ENCODE results near the gene SUPT5H.

SUPT5H gene

GRCh38 chr19:39426170-39426569 lies 19.2 kb upstream of the SUPT5H start:
- no peak overlapping the region for H3K4me3 Mint-ChIP-seq
- H3K27ac Mint-ChIP-seq: no peak overlapping the region

DNA sequence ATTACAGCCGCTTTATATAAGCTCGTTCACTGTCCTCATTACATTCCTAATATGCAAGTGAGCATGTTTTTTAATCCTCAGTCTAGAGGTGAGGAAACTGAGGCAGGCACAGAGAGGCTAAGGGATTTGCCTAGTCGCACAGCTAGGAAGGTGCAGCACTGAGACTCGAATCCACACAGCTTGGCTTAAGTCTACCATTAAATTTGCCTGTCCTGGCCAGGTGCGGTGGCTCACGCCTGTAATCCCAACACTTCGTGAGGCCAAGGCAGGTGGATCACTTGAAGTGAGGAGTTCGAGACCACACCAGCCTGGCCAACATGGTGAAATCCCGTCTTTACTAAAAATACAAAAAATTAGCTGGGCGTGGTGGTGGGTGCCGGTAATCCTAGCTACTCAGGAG lies 17.7 kb upstream of the SUPT5H start:
- no peaks in the 10 kb centered on the region for H3K9me3 Mint-ChIP-seq
- H3K27me3 Mint-ChIP-seq: no peaks in the 10 kb centered on the region
- H3K4me1 Mint-ChIP-seq: peaks cover 5 to 11% of the 10 kb centered on the region in 2 donors
- H3K4me3 Mint-ChIP-seq: no peak overlapping the region
- H3K36me3 Mint-ChIP-seq: peaks cover 25 to 39% of the 10 kb centered on the region in 2 donors
- no peak for ATAC-seq (replicated peaks)
- H3K27ac Mint-ChIP-seq: no peak overlapping the region
- DNase-seq: no peak

More at GRCh38 chr19:39426170-39426569, 19.2 kb upstream of the SUPT5H start:
- H3K27me3 Mint-ChIP-seq: no peaks in the 10 kb centered on the region
- no peaks in the 10 kb centered on the region for H3K9me3 Mint-ChIP-seq
- H3K36me3 Mint-ChIP-seq: peaks cover 29 to 40% of the 10 kb centered on the region in 2 donors
- ATAC-seq (replicated peaks): no peak
- DNase-seq: no peak
- H3K4me1 Mint-ChIP-seq: peaks cover 4% of the 10 kb centered on the region in 2 donors

DNA sequence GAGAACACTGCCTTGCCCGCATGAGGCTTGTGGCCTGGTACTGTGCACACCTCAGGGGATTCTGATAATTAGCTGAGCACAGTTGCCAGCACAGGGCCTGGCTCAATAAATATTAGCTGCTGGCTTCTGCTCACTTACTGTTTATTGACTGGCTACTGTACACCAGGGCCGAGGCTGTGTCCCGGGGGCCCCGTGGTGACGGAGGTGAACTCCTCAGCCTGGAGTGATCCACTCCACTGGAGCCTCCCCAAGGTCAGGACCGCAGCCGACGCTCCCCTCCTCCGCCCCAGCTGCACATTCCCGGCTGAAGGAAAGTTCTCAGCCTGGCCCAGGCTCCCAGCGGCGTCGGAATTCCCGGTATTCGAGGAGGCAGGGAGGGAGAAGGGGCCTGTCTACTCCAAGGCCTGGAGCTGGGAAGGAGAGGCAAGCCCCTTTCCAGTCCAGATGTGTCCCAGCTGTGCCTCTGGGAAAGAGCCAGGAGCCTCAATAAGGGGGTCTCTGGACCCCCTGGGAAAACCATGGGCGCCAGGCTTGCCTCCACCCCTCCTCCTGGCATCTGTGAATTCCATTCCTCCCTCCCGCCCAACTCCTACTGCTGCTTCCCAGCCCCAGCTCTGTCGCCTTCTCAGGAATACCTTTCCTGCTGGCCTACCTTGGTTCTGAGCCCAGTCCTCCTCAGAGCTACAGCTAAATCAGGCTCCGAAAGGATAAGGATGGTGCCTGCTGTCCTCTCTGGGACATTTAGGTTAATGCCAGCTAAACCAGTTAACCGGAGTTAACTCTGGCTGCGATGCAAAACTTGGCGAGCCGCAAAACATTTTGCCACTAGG lies 16.9 kb upstream of the SUPT5H start:
- peak overlapping the region; percentile 20 for H3K27ac Mint-ChIP-seq
- no peak overlapping the region for H3K4me3 Mint-ChIP-seq
- ATAC-seq (replicated peaks) (peak in 1 of 2 donors; percentile 12), DNase-seq (no peak)
- no peaks in the 10 kb centered on the region for H3K9me3 Mint-ChIP-seq
- peaks cover 9 to 19% of the 10 kb centered on the region in 2 donors for H3K4me1 Mint-ChIP-seq
- no peaks in the 10 kb centered on the region for H3K27me3 Mint-ChIP-seq
- peaks cover 27 to 43% of the 10 kb centered on the region in 2 donors for H3K36me3 Mint-ChIP-seq

GRCh38 chr19:39430675-39431593 lies 14.4 kb upstream of the SUPT5H start:
- no peaks in the 10 kb centered on the region for H3K27me3 Mint-ChIP-seq

DNA sequence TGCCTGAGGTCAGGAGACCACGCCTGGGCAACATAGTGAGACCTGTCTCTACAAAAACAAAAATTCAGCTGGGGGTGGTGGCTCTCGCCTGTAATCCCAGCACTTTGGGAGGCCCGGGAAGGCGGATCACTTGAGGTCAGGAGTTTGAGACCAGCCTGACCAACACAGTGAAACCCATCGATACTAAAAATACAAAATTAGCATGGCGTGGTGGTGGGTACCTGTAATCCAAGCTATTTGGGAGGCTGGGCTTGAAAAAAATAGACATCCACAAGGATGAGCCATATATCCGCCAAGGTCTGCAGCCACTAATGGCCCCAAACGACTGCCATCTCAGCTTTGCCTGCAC lies 12.7 kb upstream of the SUPT5H start:
- peaks cover 28 to 48% of the 10 kb centered on the region in 2 donors for H3K36me3 Mint-ChIP-seq
- DNase-seq (no peak), ATAC-seq (replicated peaks) (no peak)
- peaks cover 33 to 55% of the 10 kb centered on the region in 2 donors for H3K4me1 Mint-ChIP-seq
- peak overlapping the region; percentile 89 for H3K27ac Mint-ChIP-seq
- no peaks in the 10 kb centered on the region for H3K27me3 Mint-ChIP-seq
- peak overlapping the region; percentile 25 to 96 for H3K4me3 Mint-ChIP-seq
- H3K9me3 Mint-ChIP-seq: no peaks in the 10 kb centered on the region

More at GRCh38 chr19:39430675-39431593, 14.4 kb upstream of the SUPT5H start:
- DNase-seq (no peak), ATAC-seq (replicated peaks) (peak; percentile 55 to 60)
- Mint-ChIP-seq H3K27ac (peak overlapping the region; percentile 90), H3K36me3 (peaks cover 32 to 52% of the 10 kb centered on the region in 2 donors), H3K9me3 (no peaks in the 10 kb centered on the region), H3K4me1 (peaks cover 24 to 38% of the 10 kb centered on the region in 2 donors), H3K4me3 (peak overlapping the region in 1 of 2 donors; percentile 36)

- Mint-ChIP-seq H3K4me1 (peaks cover 33 to 56% of the 10 kb centered on the region in 2 donors), H3K4me3 (peak overlapping the region; percentile 96 to 98), H3K9me3 (no peaks in the 10 kb centered on the region), H3K27ac (peak overlapping the region; percentile 100), H3K36me3 (peaks cover 28 to 48% of the 10 kb centered on the region in 2 donors), H3K27me3 (no peaks in the 10 kb centered on the region)
- ATAC-seq (replicated peaks) (no peak), DNase-seq (no peak)
These were observed 11.8 kb upstream of the SUPT5H start for GRCh38 chr19:39433480-39434079.

DNA sequence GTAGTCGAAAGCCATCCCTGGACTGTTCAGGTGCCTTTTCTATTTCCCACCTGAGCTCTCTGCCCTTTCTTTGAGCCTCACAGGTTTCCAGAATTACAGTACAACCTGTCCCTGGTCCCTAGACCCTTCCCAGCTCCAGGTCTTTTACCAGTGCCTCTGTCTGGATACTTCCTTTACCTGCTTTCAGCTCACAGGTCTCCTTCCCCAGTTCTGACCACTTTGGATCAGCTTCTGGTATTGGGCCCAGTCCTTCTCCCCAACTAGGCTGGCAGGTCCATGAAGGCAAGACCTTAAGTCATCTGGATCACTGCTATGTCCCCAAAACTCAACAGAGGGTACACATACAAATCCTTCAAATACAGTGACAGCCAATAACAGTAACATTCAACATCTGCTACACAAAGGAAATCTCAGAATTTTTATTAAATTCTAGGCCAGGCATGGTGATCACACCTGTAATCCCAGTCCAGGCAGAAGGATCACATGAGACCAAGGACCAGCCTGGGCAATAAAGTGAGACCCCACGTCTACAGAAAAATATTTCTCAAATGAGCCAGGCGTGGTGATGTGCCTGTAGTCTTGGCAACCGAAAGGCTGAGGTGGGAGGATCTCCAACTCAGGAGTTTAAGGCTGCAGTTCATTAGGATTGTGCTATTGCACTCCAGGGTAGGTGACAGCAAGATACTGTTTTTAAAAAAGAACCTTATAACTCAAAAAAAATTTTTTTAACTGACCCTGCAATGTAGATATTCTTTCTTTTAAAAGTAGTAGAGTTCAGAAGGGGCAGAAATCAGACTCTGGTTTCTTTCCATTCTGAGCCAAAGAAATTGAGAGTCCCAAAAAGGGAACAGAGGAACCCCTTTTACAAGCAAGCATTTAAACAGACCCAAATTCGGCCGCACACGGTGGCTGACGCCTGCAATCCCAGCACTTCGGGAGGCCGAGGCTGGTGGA lies 11.0 kb upstream of the SUPT5H start:
- Mint-ChIP-seq H3K27ac (peak overlapping the region; percentile 100), H3K27me3 (no peaks in the 10 kb centered on the region), H3K36me3 (peaks cover 28 to 48% of the 10 kb centered on the region in 2 donors), H3K4me1 (peaks cover 33 to 56% of the 10 kb centered on the region in 2 donors), H3K9me3 (no peaks in the 10 kb centered on the region), H3K4me3 (peak overlapping the region; percentile 96 to 98)
- ATAC-seq (replicated peaks): no peak
- DNase-seq: no peak

GRCh38 chr19:39435499-39436349 lies 9.7 kb upstream of the SUPT5H start, which contains the start of gene RPS16:
TSS of gene RPS16 (minus strand) at chr19:39435949. CDS start at chr19:39435895, 54 bp downstream.
- Mint-ChIP-seq H3K4me1 (peaks cover 33 to 60% of the 10 kb centered on the region in 2 donors), H3K27me3 (no peaks in the 10 kb centered on the region), H3K4me3 (peak within 1 kb of the TSS; percentile 96 to 98), H3K27ac (peak within 1 kb of the TSS; percentile 100), H3K36me3 (peaks cover 28 to 45% of the 10 kb centered on the region in 2 donors), H3K9me3 (no peaks in the 10 kb centered on the region)
- ATAC-seq (replicated peaks) (peak; percentile 90 to 95), DNase-seq (peak; percentile 98)

DNA sequence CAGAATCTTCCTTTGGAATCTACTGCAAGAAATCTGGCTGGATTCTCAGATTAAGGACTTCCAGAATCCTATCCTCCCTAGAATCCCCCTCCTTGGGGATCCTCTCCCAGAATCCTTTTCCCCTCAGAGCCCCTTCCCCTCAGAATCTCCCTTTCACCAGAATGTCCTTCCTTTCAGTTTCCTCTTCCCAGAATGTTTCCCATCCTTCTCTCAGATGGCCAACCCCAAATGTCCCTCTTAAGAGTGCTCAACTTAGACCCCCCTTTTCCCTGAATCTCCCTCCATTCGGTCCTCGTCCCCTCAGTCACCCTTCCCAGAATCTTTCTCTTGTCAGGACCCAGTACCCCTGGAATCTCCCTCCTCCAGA lies 9.0 kb upstream of the SUPT5H start:
- peaks cover 28 to 59% of the 10 kb centered on the region in 2 donors for H3K4me1 Mint-ChIP-seq
- H3K9me3 Mint-ChIP-seq: no peaks in the 10 kb centered on the region
- H3K36me3 Mint-ChIP-seq: peaks cover 28 to 38% of the 10 kb centered on the region in 2 donors
- ATAC-seq (replicated peaks): no peak
- H3K27ac Mint-ChIP-seq: peak overlapping the region; percentile 100
- no peaks in the 10 kb centered on the region for H3K27me3 Mint-ChIP-seq
- DNase-seq: no peak
- peak overlapping the region; percentile 96 to 98 for H3K4me3 Mint-ChIP-seq

DNA sequence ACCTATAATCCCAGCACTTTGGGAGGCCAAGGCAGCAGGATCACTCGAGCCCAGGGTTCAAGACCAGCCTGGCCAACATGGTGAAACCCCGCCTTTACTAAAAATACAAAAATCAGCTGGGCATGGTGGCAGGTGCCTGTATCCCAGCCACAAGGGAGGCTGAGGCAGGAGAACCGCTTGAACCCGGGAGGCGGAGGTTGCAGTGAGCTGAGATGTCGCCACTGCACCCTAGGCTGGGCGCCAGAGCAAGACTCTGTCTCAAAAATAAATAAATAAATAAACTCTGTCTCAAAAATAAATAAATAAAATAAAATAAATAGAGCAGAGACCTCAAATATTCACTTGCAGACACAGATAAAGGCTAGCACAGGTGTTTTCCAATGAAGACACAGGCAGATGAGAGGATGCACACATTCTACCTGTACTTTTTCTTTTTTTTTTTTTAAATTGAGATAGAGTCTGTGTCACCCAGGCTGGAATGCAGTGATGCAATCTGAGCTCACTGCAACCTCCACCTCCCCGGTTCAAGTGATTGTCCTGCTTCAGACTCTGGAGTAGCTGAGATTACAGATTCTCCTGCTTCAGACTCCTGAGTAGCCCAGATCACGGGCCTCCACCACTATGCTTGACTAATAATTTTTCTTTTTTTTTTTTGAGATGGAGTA lies 7.0 kb upstream of the SUPT5H start:
- ATAC-seq (replicated peaks) (no peak), DNase-seq (no peak)
- H3K27me3 Mint-ChIP-seq: no peaks in the 10 kb centered on the region
- H3K4me1 Mint-ChIP-seq: peaks cover 28 to 47% of the 10 kb centered on the region in 2 donors
- H3K27ac Mint-ChIP-seq: no peak overlapping the region
- H3K9me3 Mint-ChIP-seq: no peaks in the 10 kb centered on the region
- no peak overlapping the region for H3K4me3 Mint-ChIP-seq
- H3K36me3 Mint-ChIP-seq: peaks cover 19 to 28% of the 10 kb centered on the region in 2 donors

DNA sequence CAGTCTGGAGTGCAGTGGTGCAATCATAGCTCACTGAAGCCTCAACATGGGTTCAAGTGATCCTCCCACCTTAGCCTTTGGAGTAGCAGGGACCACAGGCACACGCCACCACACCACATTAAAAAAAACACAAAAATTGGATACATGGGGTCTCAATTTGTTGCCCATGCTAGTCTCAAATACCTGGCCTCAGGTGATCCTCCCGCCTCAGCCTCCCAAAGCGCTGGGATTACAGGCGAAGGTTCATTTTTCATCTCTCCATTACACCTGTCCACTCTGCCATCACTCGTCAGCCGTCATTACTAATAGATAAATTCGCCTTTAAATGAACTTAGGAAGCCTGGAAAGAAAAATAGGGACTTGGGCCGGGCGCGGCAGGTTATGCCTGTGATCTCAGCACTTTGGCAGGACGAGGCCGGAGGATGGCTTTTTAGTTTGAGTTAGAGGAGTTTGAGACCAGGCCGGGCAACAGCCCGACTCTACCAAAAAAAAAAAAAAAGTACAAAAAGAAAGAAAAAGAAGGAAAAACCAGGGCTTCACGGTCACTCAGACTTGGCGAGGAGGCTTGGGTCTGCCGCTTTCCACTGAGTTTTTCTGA lies 685 bp upstream of the SUPT5H start:
- peaks cover 28 to 58% of the 10 kb centered on the region in 2 donors for H3K4me1 Mint-ChIP-seq
- DNase-seq: no peak

More for the DNA sequence above, 685 bp upstream of the SUPT5H start:
- Mint-ChIP-seq H3K27ac (peak overlapping the region; percentile 96), H3K27me3 (no peaks in the 10 kb centered on the region), H3K9me3 (peaks cover 0 to 1% of the 10 kb centered on the region in 2 donors), H3K36me3 (peaks cover 28 to 46% of the 10 kb centered on the region in 2 donors), H3K4me3 (peak overlapping the region; percentile 92 to 96)
- no peak for ATAC-seq (replicated peaks)
